ENCODE measurements around the gene CXCL13. TPM values are rescaled to one million over a fixed set of nuclear protein-coding genes. Genes with fewer than 3 reads are reported as not detected.
"Not testable (repeated sequence)": the region's sequence is repeated elsewhere in the genome, so short reads cannot be mapped to it uniquely, and the experiment has no call there.

The CXCL13 gene
- total RNA-seq, 2 experiments from 2014 or later = not detected

GRCh38 chr4:77650787-77651186 is 45.2 kb downstream of the CXCL13 start:
- Mint-ChIP-seq H3K4me3 (no peak overlapping the region), H3K27me3 (peaks cover 6% of the 10 kb centered on the region), H3K36me3 (peaks cover 7% of the 10 kb centered on the region), H3K27ac (no peak overlapping the region), H3K9me3 (ENCODE audit: low read depth) (peaks cover 8% of the 10 kb centered on the region), H3K4me1 (no peaks in the 10 kb centered on the region)
- ATAC-seq = no peak
- CTCF ChIA-PET = interaction anchor here (0.7 kb wide), 1 partner anchor 284 kb away, joined by 3 read pairs; no protein-coding TSS in a partner anchor
- no peak for DNase-seq

DNA sequence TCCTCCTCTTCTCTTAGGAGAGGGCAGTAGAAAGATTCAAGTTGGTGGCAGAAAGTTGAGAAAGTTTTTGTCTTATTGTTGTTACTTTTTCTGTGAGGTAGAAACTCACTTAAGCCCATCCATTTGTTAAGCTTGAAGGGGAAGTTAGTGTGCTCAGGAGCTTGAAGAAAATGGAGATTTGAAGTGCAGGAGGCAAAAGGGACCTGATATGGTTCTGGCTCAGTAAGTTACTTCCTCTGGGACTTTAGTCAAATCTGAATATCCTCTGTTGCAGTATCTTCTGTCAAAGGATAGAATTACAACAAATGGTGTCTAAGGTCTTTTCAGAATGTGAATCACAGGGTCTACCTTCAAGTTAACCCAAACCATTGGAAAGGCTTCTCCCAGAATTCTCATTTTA is 46.2 kb downstream of the CXCL13 start:
- Mint-ChIP-seq H3K4me3 (no peak overlapping the region), H3K27ac (no peak overlapping the region), H3K9me3 (ENCODE audit: low read depth) (peaks cover 1% of the 10 kb centered on the region), H3K27me3 (peaks cover 6% of the 10 kb centered on the region), H3K4me1 (no peaks in the 10 kb centered on the region), H3K36me3 (peaks cover 3% of the 10 kb centered on the region)
- no peak for ATAC-seq
- CTCF ChIA-PET = no interaction called here
- no peak for DNase-seq

GRCh38 chr4:77652237-77652897 is 46.7 kb downstream of the CXCL13 start:
- H3K27ac Mint-ChIP-seq = no peak overlapping the region
- no peak for DNase-seq
- CTCF ChIA-PET = no interaction called here
- no peaks in the 10 kb centered on the region for H3K9me3 Mint-ChIP-seq (ENCODE audit: low read depth)
- no peak for ATAC-seq
- no peak overlapping the region for H3K4me3 Mint-ChIP-seq
- no peaks in the 10 kb centered on the region for H3K4me1 Mint-ChIP-seq
- H3K36me3 Mint-ChIP-seq = peaks cover 3% of the 10 kb centered on the region
- peaks cover 5% of the 10 kb centered on the region for H3K27me3 Mint-ChIP-seq

DNA sequence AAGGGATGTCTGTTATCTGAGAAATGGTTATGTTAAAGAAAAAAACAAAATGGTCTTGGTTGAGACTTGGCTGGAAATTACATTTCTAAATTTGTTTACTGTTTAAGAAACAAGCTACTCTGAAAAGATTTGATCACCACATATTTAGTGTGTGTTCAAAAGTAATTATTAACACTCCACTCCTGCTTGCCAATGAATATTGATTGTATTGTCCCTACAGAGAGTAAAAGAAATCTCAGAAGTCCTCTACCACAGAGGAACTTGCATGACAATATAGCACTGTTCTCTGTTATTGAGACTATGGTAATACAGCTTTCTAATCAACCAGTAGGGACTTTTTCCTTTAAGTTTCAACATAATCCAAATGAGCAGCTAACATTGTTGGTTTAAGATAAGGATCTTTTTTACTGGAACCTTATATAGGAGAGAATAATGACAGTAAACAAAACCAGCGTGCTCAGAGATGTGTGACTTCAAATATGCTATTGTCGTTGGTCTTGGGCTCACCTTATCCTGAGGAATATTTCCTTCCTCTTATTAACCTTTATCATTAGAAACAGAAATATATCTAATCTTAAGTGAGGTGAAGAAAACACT is 47.6 kb downstream of the CXCL13 start:
- CTCF ChIA-PET = no interaction called here
- Mint-ChIP-seq H3K27ac (no peak overlapping the region), H3K4me3 (no peak overlapping the region), H3K9me3 (ENCODE audit: low read depth) (no peaks in the 10 kb centered on the region), H3K36me3 (peaks cover 3% of the 10 kb centered on the region), H3K4me1 (no peaks in the 10 kb centered on the region), H3K27me3 (peaks cover 10% of the 10 kb centered on the region)
- DNase-seq (no peak), ATAC-seq (no peak)

DNA sequence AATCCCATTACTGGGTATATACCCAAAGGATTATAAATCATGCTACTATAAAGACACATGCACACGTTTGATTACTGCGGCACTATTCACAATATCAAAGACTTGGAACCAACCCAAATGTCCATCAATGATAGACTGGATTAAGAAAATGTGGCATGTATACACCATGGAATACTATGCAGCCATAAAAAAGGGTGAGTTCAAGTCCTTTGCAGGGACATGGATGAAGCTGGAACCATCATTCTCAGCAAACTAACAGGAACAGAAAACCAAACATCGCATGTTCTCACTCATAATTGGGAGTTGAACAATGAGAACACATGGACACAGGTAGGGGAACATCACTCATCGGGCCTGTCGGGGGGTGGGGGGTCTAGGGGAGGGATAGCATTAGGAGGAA is 54.7 kb downstream of the CXCL13 start:
- H3K4me3 Mint-ChIP-seq; H3K27ac Mint-ChIP-seq; H3K9me3 Mint-ChIP-seq (ENCODE audit: low read depth); H3K4me1 Mint-ChIP-seq; H3K36me3 Mint-ChIP-seq; DNase-seq; ATAC-seq: not testable (repeated sequence)
- CTCF ChIA-PET = interaction anchor here (2.1 kb wide), 1 partner anchor 57 kb away, joined by 4 read pairs; no protein-coding TSS in a partner anchor
- peaks cover 13% of the 10 kb centered on the region for H3K27me3 Mint-ChIP-seq

Other genes with a start within 250 kb of the CXCL13 start
- gene CNOT6L, start 213.5 kb downstream of the CXCL13 start, total RNA-seq = 100 to 1,000 TPM; 103 to 107 TPM

All from activated CD8-positive, alpha-beta memory T cell treated with anti-CD3 and anti-CD28 coated beads, Interleukin-2, amount 10 ng/mL, durations not matched to agents 7 days and 5 days (primary cell).